GM18507 (cell line): ENCODE data around the gene FBXW4.

Experiments
- DNase-seq: peaks from one replicate; pipeline ENCODE4 v3.0.0; 2011; ENCODE audit warnings: low read depth; ENCODE audit not compliant: insufficient read length; ENCODE audit errors: extremely low spot score
- FAIRE-seq: peaks from 2 replicates; lab custom pipeline; 2011; peaks lifted over from hg19 to GRCh38; lab: Jason Lieb, UNC

The FBXW4 gene, protein sequence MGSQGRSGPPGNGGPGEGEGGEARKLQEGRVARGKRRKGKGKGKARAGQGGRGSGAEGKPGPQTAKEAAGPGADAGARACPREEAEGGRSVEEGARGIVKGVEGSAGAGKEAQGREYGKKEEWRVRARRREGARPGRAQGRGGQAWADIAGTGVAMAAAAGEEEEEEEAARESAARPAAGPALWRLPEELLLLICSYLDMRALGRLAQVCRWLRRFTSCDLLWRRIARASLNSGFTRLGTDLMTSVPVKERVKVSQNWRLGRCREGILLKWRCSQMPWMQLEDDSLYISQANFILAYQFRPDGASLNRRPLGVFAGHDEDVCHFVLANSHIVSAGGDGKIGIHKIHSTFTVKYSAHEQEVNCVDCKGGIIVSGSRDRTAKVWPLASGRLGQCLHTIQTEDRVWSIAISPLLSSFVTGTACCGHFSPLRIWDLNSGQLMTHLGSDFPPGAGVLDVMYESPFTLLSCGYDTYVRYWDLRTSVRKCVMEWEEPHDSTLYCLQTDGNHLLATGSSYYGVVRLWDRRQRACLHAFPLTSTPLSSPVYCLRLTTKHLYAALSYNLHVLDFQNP

DNA sequence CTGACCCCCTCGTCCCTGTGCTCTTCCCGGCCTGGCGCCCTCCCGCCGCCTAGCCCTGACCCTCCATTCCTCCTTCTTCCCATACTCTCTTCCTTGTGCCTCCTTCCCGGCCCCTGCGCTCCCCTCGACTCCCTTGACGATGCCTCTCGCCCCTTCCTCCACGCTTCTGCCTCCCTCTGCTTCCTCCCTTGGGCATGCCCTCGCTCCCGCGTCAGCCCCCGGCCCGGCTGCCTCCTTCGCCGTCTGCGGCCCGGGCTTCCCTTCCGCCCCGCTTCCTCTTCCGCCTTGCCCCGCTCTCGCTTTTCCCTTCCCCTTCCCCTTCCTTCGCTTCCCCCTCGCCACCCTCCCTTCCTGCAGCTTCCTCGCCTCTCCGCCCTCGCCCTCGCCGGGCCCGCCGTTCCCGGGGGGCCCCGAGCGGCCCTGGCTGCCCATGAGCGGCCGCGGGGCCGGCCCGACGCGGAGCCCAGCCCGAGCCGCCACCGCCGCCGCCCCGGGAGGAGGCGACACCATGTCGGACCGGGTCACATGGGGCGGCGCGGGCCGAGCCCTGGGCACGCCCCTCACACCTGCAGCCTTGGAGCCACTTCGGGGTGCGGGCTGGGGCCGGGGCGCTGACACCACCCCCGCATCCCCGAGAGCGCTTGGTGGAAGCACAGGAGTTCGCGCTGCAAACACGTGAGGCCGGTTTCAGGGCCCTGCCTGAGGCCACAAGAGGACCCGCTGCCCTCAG lies at the start of gene FBXW4:
Gene FBXW4 (minus strand): TSS at position 497 of the 730 bp plus-strand sequence. CDS start 65 bp downstream, at position 432.
- DNase-seq (peak; percentile 67), FAIRE-seq (peak; percentile 73)

DNA sequence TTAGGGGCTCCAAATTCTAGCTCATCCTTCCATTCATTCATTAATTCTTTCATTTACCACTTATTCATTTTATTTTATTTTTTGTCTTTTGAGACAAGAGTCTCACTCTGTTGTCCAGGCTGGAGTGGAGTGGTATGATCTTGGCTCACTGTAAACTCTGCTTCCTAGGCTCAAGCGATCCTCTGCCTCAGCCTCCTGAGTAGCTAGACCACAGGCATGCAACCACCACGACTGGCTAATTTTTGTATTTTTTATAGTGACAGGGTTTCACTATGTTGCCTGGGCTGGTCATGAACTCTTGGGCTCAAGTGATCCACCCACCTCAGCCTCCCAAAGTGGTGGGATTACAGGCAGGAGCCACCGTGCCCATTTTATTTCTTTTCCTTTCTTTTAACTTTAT lies 49.3 kb upstream of the FBXW4 start:
- FAIRE-seq (no peak), DNase-seq (no peak)

DNA sequence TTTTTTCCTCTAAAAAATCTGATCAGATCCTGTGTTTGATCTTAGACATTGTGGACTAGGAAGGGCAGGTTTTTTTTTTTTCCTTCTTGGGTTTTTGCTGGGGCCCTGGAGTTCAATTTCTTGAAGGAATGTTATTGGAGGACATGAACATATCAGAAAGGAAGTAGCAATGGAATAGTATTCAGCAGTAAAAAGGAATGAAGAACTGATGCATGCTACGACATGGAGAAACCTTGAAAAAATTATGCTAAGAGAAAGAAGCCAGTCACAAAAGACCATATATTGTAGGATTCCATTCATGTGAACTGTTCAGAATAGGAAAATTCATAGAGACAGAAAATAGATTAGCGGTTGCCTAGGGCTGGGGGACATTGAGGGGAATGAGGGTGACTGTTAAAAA lies 47.0 kb upstream of the FBXW4 start:
- FAIRE-seq = no peak
- DNase-seq = no peak

DNA sequence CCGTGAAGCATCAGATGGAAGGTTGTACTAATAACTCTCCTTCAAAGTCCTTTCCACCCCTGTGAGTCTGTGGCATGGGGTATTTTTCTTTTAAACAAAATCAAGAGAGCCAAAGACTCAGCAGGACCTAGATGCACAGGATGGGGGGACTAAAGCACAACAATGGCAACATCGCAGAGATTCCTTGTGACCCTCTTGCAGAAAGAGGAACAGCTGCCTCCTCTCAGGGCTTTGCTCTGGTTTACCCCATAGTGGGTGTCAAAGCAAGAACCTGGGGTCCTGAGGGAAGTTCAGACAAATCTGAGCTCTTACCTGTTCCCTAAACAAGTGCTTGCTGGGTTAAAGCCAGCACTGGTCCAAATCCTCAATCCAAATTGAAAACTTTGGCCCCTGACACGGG lies 41.7 kb upstream of the FBXW4 start:
- FAIRE-seq (no peak), DNase-seq (no peak)

DNA sequence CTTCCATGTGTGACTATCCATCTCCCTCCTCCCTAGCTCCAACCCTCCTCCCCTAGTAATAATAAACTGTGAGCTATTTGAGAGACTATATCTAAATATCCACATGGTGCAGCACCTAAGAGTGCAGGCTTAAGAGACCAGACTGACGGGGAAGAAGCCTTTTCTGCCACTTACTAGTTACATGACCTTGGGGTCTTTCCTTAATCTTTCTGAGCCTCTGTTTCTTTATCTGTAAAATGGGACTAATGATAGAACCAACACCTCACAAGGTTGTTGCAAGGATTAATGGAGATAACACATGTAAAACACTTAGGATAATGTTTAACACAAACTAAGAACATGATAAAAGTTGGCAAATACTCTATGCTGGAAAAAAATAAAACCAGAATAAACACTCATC lies 37.1 kb upstream of the FBXW4 start:
- FAIRE-seq = no peak
- DNase-seq = no peak

DNA sequence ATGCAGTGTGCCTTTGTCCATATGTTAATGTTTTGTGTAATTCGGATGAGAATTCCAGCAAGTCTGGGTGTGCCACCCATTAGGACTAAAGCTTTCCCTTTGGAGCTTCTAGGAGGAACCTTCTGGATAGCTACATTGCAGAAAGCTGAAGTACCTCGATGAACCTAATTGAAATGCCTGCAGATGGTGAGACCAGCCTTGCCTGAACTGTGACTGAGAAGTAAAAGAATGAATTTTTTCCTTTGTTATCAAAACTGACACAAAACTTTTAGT lies 31.1 kb upstream of the FBXW4 start:
- FAIRE-seq (no peak), DNase-seq (no peak)

DNA sequence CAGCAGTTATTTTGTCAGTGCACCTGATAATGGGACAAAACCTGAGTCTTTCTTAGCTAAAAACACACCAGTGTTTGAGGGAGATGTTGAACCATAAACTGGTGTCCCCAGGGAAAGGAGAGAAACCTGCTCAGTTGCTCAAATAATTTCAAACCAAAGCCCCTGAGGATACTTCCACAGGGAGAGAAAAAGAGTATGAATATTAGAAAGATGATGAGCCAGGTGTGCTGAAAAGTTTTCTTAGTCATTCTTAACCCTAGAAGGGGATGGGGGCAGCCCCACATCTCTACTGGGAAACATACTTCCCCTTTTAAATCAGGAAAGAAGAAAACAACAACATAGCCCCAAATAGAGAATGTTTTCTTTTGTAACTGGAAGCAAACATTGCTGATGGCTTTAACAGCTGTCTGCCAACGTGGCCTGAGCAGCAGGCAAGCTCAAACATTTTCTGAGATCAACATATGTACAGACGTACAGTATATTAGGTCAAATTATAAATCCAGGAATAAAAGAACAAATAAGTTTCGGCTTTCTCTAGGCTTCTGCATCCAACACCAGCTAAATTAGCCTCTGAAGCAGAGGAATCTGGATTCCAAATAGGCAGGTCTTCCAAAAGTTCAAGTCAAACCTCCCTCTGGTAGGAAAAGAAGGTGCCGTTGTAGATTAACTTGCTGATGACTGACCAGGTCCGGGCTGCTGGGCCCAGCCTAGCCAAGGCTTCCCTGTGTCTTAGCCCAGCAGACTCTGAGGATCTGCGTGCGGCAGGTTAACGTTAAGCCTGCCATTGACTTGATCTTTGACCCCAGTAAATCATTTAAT lies 30.5 kb upstream of the FBXW4 start:
- DNase-seq (no peak), FAIRE-seq (no peak)

DNA sequence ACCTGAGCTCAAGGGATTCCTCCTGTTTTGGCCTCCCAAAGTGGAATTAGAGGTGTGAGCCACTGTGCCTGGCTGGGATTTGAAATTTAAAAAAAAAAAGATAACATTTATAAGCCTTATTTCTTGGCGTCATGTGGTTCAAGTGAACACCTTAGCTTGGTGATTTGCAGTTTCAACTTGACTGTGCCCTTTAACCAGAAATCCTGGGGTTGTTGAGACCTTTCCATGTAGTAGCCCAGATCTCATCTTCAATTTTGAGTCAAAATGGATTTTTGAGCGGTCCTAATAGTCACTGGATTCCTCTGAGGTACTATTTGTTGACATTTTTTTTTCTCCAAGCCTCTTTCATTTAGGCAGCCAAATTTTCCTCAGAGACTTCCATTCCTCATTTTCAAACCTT lies 29.5 kb upstream of the FBXW4 start:
- no peak for DNase-seq
- peak; percentile 36 for FAIRE-seq

DNA sequence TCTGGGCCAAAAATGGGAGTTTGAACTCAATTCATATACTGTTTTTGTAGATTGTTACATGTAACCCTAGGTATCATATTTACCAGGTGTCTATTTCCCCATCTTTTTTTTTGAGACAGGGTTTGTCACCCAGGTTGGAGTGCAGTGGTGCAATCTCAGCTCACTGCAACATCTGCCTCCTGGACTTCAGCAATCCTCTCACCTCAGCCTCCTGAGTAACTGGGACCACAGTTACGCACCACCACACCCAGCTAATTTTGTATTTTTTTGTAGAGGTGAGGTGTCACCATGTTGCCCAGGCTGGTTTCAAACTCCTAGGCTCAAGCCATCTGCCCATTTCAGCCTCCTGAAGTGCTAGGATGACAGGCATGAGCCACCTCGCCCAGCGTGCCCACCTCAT lies 28.2 kb upstream of the FBXW4 start:
- no peak for FAIRE-seq
- no peak for DNase-seq

DNA sequence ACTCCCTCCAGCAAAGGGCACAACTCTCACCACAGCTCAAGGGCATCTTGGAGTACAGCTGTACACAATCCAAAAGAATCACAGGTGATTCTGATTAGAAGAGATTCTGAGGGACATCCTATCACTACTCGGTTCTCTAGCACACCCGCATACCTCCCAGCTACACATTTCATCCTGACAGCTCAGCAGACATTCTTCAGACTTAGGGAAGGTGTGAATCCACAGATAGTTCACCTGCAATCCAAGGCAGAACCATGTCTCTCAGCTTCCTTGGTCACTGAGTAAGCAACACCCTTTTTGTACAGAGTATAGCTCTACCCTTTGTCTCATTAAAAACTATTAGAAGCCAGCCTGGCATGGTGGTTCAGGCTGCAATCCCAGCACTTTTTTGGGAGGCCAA lies 26.8 kb upstream of the FBXW4 start:
- DNase-seq = no peak
- FAIRE-seq = no peak

DNA sequence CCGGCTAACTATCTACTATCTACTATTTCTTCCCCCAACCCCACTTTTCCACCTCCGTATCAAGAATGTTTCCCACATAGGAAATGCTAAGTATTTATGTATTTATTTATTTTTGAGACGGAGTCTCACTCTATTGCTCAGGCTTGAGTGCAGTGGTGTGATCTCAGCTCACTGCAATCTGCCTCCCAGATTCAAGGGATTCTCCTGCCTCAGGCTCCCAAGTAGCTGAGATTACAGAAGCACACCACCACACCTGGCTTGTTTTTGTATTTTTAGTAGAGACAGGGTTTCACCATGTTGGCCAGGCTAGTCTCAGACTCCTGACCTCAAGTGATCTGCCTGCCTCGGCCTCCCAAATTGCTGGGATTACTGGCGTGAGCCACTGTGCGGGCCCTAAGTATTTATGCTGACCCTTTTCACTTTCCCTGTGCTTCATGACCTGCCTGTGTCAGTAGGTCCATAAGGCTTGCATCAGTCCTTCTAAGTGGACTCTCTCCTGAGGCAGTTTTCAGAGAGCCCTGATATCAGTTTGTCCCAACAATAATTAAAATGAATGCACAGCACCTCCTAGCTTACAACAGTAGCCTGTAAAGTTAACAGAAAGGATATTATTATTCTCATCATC lies 25.7 kb upstream of the FBXW4 start:
- FAIRE-seq (no peak), DNase-seq (no peak)

DNA sequence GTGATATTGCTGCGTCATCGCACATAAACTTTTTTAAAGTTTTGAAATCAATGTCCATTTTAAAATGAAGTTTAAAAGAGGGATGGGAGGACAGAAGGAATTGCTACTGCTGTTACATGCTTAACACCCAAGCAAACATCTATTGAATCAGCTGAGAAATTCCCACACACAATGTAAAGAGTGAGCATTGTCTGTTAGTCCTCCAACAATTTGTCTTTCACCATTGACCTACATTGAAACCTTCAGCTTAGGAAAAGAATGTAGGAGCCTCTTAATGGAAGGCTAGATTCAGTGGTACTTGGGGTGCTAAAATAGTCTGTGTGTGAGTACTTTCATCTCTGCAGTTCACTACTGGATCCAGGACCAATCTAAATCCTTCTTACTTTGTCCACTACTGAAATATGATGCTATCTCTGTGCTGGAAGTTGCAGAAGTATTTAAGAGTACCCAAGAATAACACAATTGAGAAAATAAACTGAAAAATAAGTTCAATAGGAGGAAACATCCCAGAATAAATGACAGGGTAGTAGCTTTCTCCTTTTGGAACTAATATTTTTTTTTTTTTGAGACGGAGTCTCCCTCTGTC lies 23.8 kb upstream of the FBXW4 start:
- DNase-seq (no peak), FAIRE-seq (no peak)

DNA sequence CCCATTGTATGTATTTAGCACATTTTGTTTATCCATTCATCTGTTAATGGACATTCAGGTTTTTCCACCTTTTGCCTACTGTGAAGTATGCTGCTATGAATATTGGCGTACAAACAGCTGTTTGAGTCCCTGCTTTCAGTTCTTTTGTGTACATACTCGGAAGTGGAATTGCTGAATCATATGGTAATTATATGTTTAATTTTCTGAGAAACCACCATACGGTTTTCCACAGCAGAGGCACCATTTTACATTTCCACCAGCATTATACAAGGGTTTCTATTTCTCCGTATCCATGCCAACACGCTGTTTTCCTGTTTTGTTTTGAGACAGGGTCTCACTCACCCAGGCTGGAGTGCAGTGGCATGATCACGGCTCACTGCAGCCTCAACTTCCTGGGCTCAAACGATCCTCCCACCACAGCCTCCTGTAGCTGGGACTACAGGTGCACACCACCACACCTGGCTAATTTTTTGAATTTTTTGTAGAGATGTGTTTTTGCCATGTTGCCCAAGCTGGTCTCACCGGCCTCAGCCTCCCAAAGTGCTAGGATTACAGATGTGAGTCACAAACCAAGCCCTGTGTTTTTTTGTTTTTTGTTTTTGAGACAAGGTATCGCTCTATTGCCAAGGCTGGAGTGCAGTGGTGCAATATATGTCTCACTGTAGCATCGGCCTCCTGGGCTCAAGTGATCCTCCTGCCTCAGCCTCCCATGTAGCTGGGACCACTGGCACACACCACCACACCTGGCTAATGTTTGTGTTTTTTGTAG lies 22.1 kb upstream of the FBXW4 start:
- FAIRE-seq (no peak), DNase-seq (no peak)

DNA sequence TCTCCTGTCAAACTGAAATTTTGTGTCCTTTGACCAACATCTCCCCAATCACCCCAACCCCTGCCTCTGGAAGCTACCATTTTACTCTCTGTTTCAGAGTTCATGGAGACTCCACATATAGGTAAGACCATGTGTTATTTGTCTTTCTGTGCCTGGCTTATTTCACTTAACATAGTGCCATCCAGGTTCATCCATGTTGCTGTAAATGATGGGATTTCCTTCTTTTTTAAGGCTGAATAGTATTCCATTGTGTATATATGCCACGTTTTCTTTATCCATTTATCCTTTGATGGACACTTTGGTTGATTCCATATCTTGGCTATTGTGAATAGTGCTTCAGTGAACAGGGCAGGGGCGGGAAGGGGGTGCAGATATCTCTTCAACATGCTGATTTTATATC lies 18.0 kb upstream of the FBXW4 start:
- FAIRE-seq = no peak

DNA sequence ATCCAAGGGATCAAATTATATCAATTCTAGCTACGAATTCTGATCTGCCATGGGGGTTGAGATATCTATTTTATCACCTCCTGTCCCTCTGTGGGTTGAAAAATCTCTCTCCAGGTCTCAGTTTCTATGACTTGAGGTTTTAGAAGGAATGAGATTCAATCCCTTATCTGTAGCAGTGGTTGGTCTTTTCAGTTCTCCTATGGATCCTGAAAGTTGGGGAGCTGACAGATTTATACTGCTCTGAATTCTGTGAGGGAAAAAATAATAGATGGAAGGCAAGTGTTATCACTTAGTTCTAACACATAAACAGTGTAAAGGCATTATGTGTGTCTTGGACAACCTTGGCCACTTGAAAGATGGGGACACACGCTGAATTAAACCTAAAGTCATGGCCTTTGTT lies 15.8 kb upstream of the FBXW4 start:
- FAIRE-seq (no peak), DNase-seq (no peak)

More for the DNA sequence above, 18.0 kb upstream of the FBXW4 start:
- no peak for DNase-seq

DNA sequence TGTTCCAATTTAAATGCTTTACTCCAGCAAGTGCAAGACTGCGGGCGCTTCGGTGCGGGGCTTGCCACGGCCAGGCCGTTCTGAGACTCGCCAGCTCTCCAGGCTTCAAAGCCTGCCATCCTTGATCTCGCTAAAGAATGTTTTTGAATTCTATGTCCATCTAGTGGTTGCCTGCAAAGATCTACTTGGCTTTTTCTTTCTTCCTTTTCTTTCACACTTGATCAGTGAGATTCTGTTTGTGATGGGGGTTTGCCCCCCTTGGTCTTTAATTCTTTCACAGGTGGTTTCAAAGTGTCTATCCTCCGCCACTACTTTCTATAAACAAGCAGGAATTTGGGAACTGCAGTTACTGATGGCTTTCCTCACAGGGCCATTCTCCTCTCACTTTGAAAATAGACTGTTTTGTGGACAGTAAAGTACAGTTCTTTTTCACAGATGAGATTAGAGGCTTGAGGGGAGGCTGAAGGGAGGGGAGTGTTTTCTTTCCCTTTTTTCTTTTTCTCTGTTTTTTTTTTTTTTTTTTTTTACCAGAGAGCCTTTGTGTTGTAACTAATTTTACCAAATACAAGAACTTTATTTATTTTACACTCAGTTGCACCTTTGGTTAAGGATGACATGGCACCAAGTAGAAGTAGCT lies 15.2 kb upstream of the FBXW4 start:
- no peak for FAIRE-seq
- DNase-seq = no peak

DNA sequence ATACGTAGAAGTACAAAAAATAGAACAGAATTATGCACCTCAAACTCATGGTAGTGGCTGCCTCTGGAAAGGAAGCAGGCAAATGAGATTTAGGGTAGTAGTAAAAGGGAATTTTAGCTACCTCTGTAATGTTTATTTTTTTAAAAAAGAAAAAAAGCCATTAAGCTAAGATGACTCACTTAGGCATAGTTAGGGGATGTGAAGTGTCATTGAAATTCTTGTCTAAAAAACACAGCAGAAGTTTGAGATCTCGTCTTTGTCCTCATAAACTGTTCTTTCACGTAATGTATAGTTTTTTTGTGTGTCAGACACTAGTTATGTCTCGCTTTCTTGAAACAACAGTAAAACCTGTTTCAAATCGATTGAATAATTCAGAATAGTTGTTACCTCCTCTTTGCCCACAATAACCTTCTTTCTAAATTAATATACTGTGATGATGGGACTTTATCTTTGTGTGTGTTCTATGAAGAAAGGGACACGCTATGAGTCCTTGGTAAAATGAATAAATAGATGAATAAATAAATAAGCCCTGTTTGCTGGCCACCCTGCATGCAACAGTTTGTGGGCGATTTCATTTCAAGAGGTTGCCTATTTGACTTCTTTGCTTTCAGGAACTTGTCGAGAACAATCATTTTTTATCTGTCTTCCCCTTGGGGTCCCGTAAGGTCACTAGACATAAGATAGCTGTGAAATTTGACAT lies 14.5 kb upstream of the FBXW4 start:
- no peak for FAIRE-seq
- DNase-seq = no peak

DNA sequence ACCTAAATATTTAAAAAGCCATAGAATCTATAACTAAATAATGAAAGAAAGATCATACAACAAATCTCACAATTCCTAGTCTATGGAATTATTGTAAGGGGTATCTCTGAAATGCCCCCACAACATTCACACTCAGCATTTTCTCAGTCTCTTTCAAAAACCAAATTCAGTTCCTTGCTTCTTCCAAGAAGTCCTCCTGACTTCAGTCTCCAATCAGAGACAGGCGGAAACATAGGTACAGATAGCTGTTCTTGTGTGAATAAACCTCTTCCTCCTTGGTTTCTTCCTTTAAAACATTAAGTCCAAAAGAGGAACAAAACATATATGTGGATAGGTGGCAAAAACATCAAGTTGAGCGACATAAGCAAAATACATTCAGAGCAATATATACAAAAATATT lies 13.9 kb upstream of the FBXW4 start:
- DNase-seq = no peak
- FAIRE-seq = no peak
